ENCODE data around the gene ARX.

The ARX gene

DNA sequence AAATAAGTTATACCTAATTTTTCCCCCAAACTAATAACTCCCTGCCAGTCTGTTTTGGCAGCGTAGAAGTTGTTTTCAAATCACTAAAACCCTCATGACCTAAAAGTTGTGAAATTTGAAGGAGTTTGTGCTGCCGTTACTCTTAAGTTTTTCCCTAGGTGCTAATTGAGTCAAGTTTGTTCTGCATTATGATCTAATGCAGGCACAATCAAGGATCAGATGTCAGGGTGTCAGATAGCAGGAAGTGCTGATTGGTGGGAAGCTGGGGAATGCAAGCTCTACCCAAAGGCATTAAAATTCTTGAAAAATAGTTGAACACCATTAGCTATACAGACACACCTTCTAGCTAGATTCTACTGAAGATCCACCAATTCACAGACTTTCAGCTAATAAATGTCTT lies 51.9 kb downstream of the ARX start:
- H3K18ac ChIP-seq (ENCODE audit: low read depth in 1 of 2, low read length in 2 of 2): no peak overlapping the region
- no peak overlapping the region for H3K23ac ChIP-seq (ENCODE audit: low read length in 2 of 2)
- H2BK12ac ChIP-seq (ENCODE audit: low read length in 2 of 2): no peak overlapping the region
- no peak overlapping the region for H4K8ac ChIP-seq (ENCODE audit: low read length)
- H3K4me1 ChIP-seq (ENCODE audit: control insufficient read depth, insufficient read depth, low read depth, low read length): no peaks in the 10 kb centered on the region
- no peak overlapping the region for H2AFZ ChIP-seq (ENCODE audit: low read depth, low read length)
- no peak overlapping the region for H3K4ac ChIP-seq (ENCODE audit: low read depth in 1 of 2, low read length in 2 of 2)
- no peaks in the 10 kb centered on the region for H3K9me3 ChIP-seq (ENCODE audit: control insufficient read depth, low read length)
- no peak overlapping the region for H4K91ac ChIP-seq (ENCODE audit: low read length)
- no peak overlapping the region for H3K14ac ChIP-seq (ENCODE audit: low read length in 2 of 2)
- WGBS: 67% methylated on average over 1 of the region's 2 CpGs
- no peak overlapping the region for H2BK5ac ChIP-seq (ENCODE audit: low read depth, low read length, poor library complexity, severe bottlenecking)
- no peak overlapping the region for H3K9ac ChIP-seq (ENCODE audit: low read length)
- no peak overlapping the region for H2BK15ac ChIP-seq (ENCODE audit: low read depth, poor library complexity, severe bottlenecking)
- no peak overlapping the region for H3K4me2 ChIP-seq (ENCODE audit: low read length, poor library complexity, severe bottlenecking)
- peaks cover 0 to 7% of the 10 kb centered on the region in 2 experiments for H3K27me3 ChIP-seq (ENCODE audit: control insufficient read depth in 1 of 2, insufficient read depth in 1 of 2, low read length in 2 of 2)
- H2BK120ac ChIP-seq (ENCODE audit: low read depth, low read length): no peak overlapping the region
- H3K27ac ChIP-seq (ENCODE audit: low read length, poor library complexity, severe bottlenecking): no peak overlapping the region
- H2AK5ac ChIP-seq (ENCODE audit: low read length, severe bottlenecking): no peak overlapping the region
- H3K36me3 ChIP-seq (ENCODE audit: control insufficient read depth in 1 of 2, insufficient read depth in 2 of 2, low read depth in 1 of 2, low read length in 2 of 2): no peaks in the 10 kb centered on the region
- H3K4me3 ChIP-seq (ENCODE audit: insufficient read depth in 1 of 2, low read depth in 1 of 2, low read length in 2 of 2): no peak overlapping the region
- no peak for DNase-seq
- no peaks in the 10 kb centered on the region for H3K79me1 ChIP-seq (replicated peaks; ENCODE audit: low read length, poor library complexity, severe bottlenecking)

- WGBS: no CpG with 5 or more reads among the region's 1 CpG
These were observed 54.0 kb downstream of the ARX start for GRCh38 chrX:24961809-24962208.

DNA sequence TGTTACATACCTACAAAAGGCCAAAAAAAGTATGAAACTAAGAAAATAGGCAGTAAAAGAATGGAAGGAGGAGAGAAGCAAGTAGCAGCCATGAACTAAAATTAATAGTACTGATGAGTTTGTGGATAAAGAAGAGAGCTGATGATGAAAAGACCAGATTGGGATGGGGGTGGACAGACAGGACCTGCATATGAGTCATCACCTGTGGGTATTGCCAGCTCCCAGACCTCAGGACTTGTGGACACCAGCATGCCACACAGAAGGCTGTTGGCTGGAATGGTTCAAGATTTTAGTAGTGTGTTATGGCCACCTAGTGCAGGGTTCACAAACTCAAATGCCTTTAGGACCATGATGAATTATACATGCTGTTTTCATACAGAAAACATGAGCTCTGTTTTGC lies 58.9 kb downstream of the ARX start:
- Histone ChIP-seq H2BK15ac (ENCODE audit: low read depth, poor library complexity, severe bottlenecking) (no peak overlapping the region), H3K27me3 (ENCODE audit: control insufficient read depth in 1 of 2, insufficient read depth in 1 of 2, low read length in 2 of 2) (peaks cover 0 to 7% of the 10 kb centered on the region in 2 experiments), H3K4ac (ENCODE audit: low read depth in 1 of 2, low read length in 2 of 2) (no peak overlapping the region), H3K4me2 (ENCODE audit: low read length, poor library complexity, severe bottlenecking) (no peak overlapping the region), H3K4me3 (ENCODE audit: insufficient read depth in 1 of 2, low read depth in 1 of 2, low read length in 2 of 2) (no peak overlapping the region), H2BK120ac (ENCODE audit: low read depth, low read length) (no peak overlapping the region), H3K27ac (ENCODE audit: low read length, poor library complexity, severe bottlenecking) (no peak overlapping the region), H2AFZ (ENCODE audit: low read depth, low read length) (no peak overlapping the region), H2BK5ac (ENCODE audit: low read depth, low read length, poor library complexity, severe bottlenecking) (no peak overlapping the region), H2BK12ac (ENCODE audit: low read length in 2 of 2) (no peak overlapping the region), H3K18ac (ENCODE audit: low read depth in 1 of 2, low read length in 2 of 2) (no peak overlapping the region), H3K9ac (ENCODE audit: low read length) (no peak overlapping the region), H3K9me3 (ENCODE audit: control insufficient read depth, low read length) (no peaks in the 10 kb centered on the region), H3K23ac (ENCODE audit: low read length in 2 of 2) (no peak overlapping the region), H2AK5ac (ENCODE audit: low read length, severe bottlenecking) (no peak overlapping the region), H3K14ac (ENCODE audit: low read length in 2 of 2) (no peak overlapping the region), H3K79me1 (replicated peaks; ENCODE audit: low read length, poor library complexity, severe bottlenecking) (no peaks in the 10 kb centered on the region), H3K36me3 (ENCODE audit: control insufficient read depth in 1 of 2, insufficient read depth in 2 of 2, low read depth in 1 of 2, low read length in 2 of 2) (no peaks in the 10 kb centered on the region), H4K91ac (ENCODE audit: low read length) (no peak overlapping the region), H3K4me1 (ENCODE audit: control insufficient read depth, insufficient read depth, low read depth, low read length) (no peaks in the 10 kb centered on the region), H4K8ac (ENCODE audit: low read length) (no peak overlapping the region)
- no peak for DNase-seq

More at GRCh38 chrX:24961809-24962208, 54.0 kb downstream of the ARX start:
- no peaks in the 10 kb centered on the region for H3K36me3 ChIP-seq (ENCODE audit: control insufficient read depth in 1 of 2, insufficient read depth in 2 of 2, low read depth in 1 of 2, low read length in 2 of 2)
- no peak overlapping the region for H3K4me2 ChIP-seq (ENCODE audit: low read length, poor library complexity, severe bottlenecking)
- no peak overlapping the region for H2AFZ ChIP-seq (ENCODE audit: low read depth, low read length)
- no peak overlapping the region for H3K23ac ChIP-seq (ENCODE audit: low read length in 2 of 2)
- no peak overlapping the region for H4K91ac ChIP-seq (ENCODE audit: low read length)
- H3K9me3 ChIP-seq (ENCODE audit: control insufficient read depth, low read length): no peaks in the 10 kb centered on the region
- peaks cover 0 to 7% of the 10 kb centered on the region in 2 experiments for H3K27me3 ChIP-seq (ENCODE audit: control insufficient read depth in 1 of 2, insufficient read depth in 1 of 2, low read length in 2 of 2)
- no peak overlapping the region for H2BK15ac ChIP-seq (ENCODE audit: low read depth, poor library complexity, severe bottlenecking)
- no peak overlapping the region for H2BK12ac ChIP-seq (ENCODE audit: low read length in 2 of 2)
- H3K14ac ChIP-seq (ENCODE audit: low read length in 2 of 2): no peak overlapping the region
- no peaks in the 10 kb centered on the region for H3K4me1 ChIP-seq (ENCODE audit: control insufficient read depth, insufficient read depth, low read depth, low read length)
- no peak overlapping the region for H3K4ac ChIP-seq (ENCODE audit: low read depth in 1 of 2, low read length in 2 of 2)
- no peak overlapping the region for H3K27ac ChIP-seq (ENCODE audit: low read length, poor library complexity, severe bottlenecking)
- no peak overlapping the region for H2AK5ac ChIP-seq (ENCODE audit: low read length, severe bottlenecking)
- H3K79me1 ChIP-seq (replicated peaks; ENCODE audit: low read length, poor library complexity, severe bottlenecking): no peaks in the 10 kb centered on the region
- no peak overlapping the region for H2BK120ac ChIP-seq (ENCODE audit: low read depth, low read length)
- DNase-seq: no peak
- no peak overlapping the region for H3K18ac ChIP-seq (ENCODE audit: low read depth in 1 of 2, low read length in 2 of 2)
- no peak overlapping the region for H3K4me3 ChIP-seq (ENCODE audit: insufficient read depth in 1 of 2, low read depth in 1 of 2, low read length in 2 of 2)
- H4K8ac ChIP-seq (ENCODE audit: low read length): no peak overlapping the region
- H2BK5ac ChIP-seq (ENCODE audit: low read depth, low read length, poor library complexity, severe bottlenecking): no peak overlapping the region
- H3K9ac ChIP-seq (ENCODE audit: low read length): no peak overlapping the region

- 100% methylated on average over 2 of the region's 2 CpGs for WGBS
- no peak overlapping the region for H2AK5ac ChIP-seq (ENCODE audit: low read length, severe bottlenecking)
- no peak for DNase-seq
- no peaks in the 10 kb centered on the region for H3K9me3 ChIP-seq (ENCODE audit: control insufficient read depth, low read length)
- no peak overlapping the region for H3K4me2 ChIP-seq (ENCODE audit: low read length, poor library complexity, severe bottlenecking)
- no peak overlapping the region for H3K4me3 ChIP-seq (ENCODE audit: insufficient read depth in 1 of 2, low read depth in 1 of 2, low read length in 2 of 2)
- H2BK120ac ChIP-seq (ENCODE audit: low read depth, low read length): no peak overlapping the region
- no peak overlapping the region for H3K27ac ChIP-seq (ENCODE audit: low read length, poor library complexity, severe bottlenecking)
- no peak overlapping the region for H3K9ac ChIP-seq (ENCODE audit: low read length)
- no peak overlapping the region for H3K18ac ChIP-seq (ENCODE audit: low read depth in 1 of 2, low read length in 2 of 2)
- no peak overlapping the region for H3K14ac ChIP-seq (ENCODE audit: low read length in 2 of 2)
- H3K27me3 ChIP-seq (ENCODE audit: control insufficient read depth in 1 of 2, insufficient read depth in 1 of 2, low read length in 2 of 2): peaks cover 0 to 4% of the 10 kb centered on the region in 2 experiments
- H3K4ac ChIP-seq (ENCODE audit: low read depth in 1 of 2, low read length in 2 of 2): no peak overlapping the region
- H3K36me3 ChIP-seq (ENCODE audit: control insufficient read depth in 1 of 2, insufficient read depth in 2 of 2, low read depth in 1 of 2, low read length in 2 of 2): no peaks in the 10 kb centered on the region
- H2AFZ ChIP-seq (ENCODE audit: low read depth, low read length): no peak overlapping the region
- no peak overlapping the region for H2BK15ac ChIP-seq (ENCODE audit: low read depth, poor library complexity, severe bottlenecking)
- no peaks in the 10 kb centered on the region for H3K79me1 ChIP-seq (replicated peaks; ENCODE audit: low read length, poor library complexity, severe bottlenecking)
- H2BK12ac ChIP-seq (ENCODE audit: low read length in 2 of 2): no peak overlapping the region
- H2BK5ac ChIP-seq (ENCODE audit: low read depth, low read length, poor library complexity, severe bottlenecking): no peak overlapping the region
- no peak overlapping the region for H4K8ac ChIP-seq (ENCODE audit: low read length)
- H3K4me1 ChIP-seq (ENCODE audit: control insufficient read depth, insufficient read depth, low read depth, low read length): no peaks in the 10 kb centered on the region
- H4K91ac ChIP-seq (ENCODE audit: low read length): no peak overlapping the region
- no peak overlapping the region for H3K23ac ChIP-seq (ENCODE audit: low read length in 2 of 2)
These were observed 60.3 kb downstream of the ARX start for GRCh38 chrX:24955372-24955930.

All from mesenchymal stem cell (in vitro differentiated cells and primary cell).